RWPE2 (cell line): ENCODE measurements around the gene ALMS1.
A peak's percentile ranks its signal among the peaks of the same experiment; 100 is the strongest.

ENCODE experiments used
- ATAC-seq: fragments of 200-7000 bp; cut with Tn5 transposase; 3 replicates; pipeline ENCODE4 v1.9.1; 2021; ENCODE audit warnings: low read depth
- DNase-seq: peaks from one replicate; pipeline ENCODE4 v3.0.0-alpha.2; 2020; ENCODE audit warnings: low spot score
- H3K27ac ChIP-seq: fragments of 450-650 bp; 2 replicates; pipeline ENCODE4 v1.5.1; 2017; ENCODE audit warnings: mild to moderate bottlenecking; ENCODE audit not compliant: poor library complexity, severe bottlenecking
- H3K27me3 ChIP-seq: fragments of 250-450 bp; sonication (Bioruptor Pico); 2 replicates; pipeline ENCODE4 v1.5.1; 2021; ENCODE audit warnings: mild to moderate bottlenecking, moderate library complexity; ENCODE audit not compliant: insufficient read depth, poor library complexity, severe bottlenecking
- H3K36me3 ChIP-seq: fragments of 250-450 bp; sonication (Bioruptor Pico); 2 replicates; pipeline ENCODE4 v1.5.1; 2020; ENCODE audit warnings: low read depth, mild to moderate bottlenecking, moderate library complexity
- H3K4me1 ChIP-seq: fragments of 250-450 bp; sonication (Bioruptor Pico); 2 replicates; pipeline ENCODE4 v1.5.1; 2021; ENCODE audit warnings: mild to moderate bottlenecking, moderate library complexity; ENCODE audit not compliant: insufficient read depth, poor library complexity, severe bottlenecking
- H3K4me3 ChIP-seq: fragments of 250-450 bp; sonication (Bioruptor Pico); 2 replicates; pipeline ENCODE4 v1.5.1; 2021; ENCODE audit warnings: mild to moderate bottlenecking, moderate library complexity; ENCODE audit not compliant: severe bottlenecking
- H3K9me3 ChIP-seq: fragments of 250-450 bp; sonication (Bioruptor Pico); 2 replicates; pipeline ENCODE4 v1.5.1; 2021; ENCODE audit warnings: mild to moderate bottlenecking, moderate library complexity; ENCODE audit not compliant: severe bottlenecking
- CTCF ChIP-seq: fragments of 450-650 bp; IDR thresholded peaks from one replicate; pipeline ENCODE4 v1.5.1; 2017; ENCODE audit warnings: mild to moderate bottlenecking, moderate library complexity; ENCODE audit not compliant: poor library complexity, severe bottlenecking

Gene ALMS1

DNA sequence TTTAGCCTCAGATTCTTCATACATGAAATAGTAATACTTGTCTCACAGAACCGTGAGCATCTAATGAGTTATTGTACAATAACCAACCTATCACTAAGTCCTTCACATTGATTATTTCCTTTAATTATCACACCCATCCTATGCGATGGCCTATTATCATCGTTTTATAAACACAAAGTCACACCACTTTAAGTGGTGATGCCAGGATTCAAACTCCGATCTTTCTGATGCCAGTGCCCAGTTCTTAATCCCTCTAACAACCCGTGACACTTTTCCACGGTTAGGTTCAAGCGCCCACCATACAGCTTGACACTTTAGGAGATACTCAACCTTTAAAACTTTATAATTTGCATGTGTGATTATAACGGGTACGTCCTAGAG is 523 bp upstream of the ALMS1 start:
- DNase-seq: no peak
- H3K27me3 ChIP-seq: no peaks in the 10 kb centered on the region

DNA sequence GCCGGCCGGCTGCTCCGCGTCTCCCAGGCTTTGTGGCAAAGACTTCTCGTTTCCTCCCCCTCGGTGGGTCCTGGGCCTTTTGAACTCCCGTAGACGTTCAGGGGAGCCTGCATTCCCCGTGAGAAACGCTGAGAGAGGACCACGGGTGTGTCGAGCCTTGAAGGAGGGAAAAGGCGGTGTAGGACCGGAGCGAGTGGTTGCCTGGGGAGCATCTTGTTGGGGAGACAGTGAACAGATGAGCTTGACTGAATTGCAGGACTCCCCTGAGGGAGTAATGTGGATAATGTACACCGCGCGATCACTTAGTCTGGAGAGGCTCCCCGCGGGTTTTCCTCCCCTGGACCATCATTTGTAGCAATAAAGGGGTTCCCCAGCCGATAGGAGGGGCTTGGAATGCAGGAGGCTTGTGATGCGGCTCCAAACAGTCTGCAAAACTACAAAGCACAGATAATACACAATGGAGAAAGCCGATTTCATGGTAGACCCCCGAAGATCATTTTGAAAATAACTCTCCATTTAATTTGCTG is 769 bp downstream of the ALMS1 start:
- DNase-seq (no peak), ATAC-seq (peak; percentile 15)
- Histone ChIP-seq H3K36me3 (no peaks in the 10 kb centered on the region), H3K9me3 (no peaks in the 10 kb centered on the region), H3K27ac (peak overlapping the region; percentile 62), H3K4me3 (peak overlapping the region; percentile 55), H3K27me3 (no peaks in the 10 kb centered on the region), H3K4me1 (peaks cover 11% of the 10 kb centered on the region)
- no peak for TF ChIP-seq CTCF

More for the DNA sequence above, 523 bp upstream of the ALMS1 start:
- no peak for TF ChIP-seq CTCF
- Histone ChIP-seq H3K27ac (peak overlapping the region; percentile 62), H3K4me1 (peaks cover 11% of the 10 kb centered on the region), H3K4me3 (peak overlapping the region; percentile 55), H3K9me3 (no peaks in the 10 kb centered on the region), H3K36me3 (no peaks in the 10 kb centered on the region)
- no peak for ATAC-seq

DNA sequence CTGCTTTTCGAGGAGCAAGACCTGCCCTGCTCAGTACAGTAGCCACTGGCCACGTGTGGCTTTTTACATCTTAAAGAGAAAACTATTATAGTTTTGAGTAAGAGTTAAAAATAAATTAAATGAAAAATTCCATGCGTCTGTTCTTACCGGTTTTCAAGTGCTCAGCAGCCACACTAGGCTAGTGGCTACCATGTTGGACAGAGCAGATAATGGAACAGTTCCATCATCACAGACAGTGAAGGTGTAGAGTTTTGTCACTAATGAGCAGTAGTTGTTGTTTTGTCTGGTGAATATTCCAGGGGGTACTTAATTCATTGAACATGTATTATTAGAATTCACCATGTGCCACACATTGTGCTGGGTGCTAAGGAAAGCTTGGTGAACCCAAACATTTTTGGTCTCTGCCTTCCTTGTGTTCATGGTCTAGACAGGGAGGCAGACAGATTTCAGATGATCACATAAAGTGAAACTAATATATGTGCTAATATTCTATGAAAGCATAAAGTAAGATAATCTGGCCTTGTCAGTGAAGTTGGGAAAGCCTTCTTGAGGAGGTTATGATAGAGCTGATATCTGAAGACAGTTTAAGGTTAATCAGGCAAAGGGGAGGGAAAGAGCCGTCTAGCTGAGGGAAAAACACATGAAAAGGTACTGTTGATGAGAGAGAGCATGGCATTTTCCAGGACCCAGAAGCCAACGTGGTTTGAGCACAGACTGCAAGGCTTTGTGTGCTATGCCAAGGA is 1.4 kb downstream of the ALMS1 start:
- no peak for ATAC-seq

DNA sequence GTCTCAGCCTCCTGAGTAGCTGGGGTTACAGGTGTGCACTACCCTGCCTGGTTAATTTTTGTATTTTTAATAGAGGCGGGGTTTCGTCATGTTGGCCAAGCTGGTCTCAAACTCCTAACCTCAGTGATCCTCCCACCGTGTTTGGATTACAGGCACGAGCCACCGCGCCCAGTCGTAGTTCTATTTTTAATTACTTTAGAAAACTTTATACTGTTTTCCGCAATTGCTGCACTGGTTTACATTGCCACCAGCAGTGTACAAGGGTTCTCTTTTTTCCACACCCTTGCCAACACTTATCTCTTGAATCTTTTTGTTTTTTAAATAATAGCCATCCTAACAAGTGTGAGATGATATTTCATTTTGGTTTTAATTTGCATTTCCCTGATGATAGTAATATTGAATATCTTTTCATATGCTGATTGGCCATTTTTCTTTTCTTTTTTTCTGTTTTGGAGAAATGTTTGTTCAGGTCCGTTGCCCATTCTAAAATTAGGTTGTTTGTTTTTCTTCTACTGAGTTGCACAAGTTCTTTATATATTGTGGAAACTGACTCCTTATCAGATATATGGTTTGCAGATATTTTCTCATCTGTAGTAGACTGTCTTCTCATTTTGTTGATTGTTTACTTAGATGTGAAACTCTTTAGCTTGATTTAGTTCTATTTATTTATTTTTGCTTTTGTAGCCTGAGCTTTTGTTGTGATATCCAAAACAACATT is 16.9 kb downstream of the ALMS1 start:
- Histone ChIP-seq H3K9me3 (no peaks in the 10 kb centered on the region), H3K27ac (no peak overlapping the region), H3K27me3 (no peaks in the 10 kb centered on the region), H3K4me1 (no peaks in the 10 kb centered on the region), H3K36me3 (peaks cover 3% of the 10 kb centered on the region; the same call in 1 of the 2 replicates), H3K4me3 (no peak overlapping the region)
- no peak for TF ChIP-seq CTCF
- ATAC-seq (no peak), DNase-seq (no peak)

More for the DNA sequence above, 1.4 kb downstream of the ALMS1 start:
- no peak for TF ChIP-seq CTCF
- no peak for DNase-seq
- H3K36me3 ChIP-seq: no peaks in the 10 kb centered on the region
- peak overlapping the region; percentile 62 for H3K27ac ChIP-seq
- peak overlapping the region; percentile 55 for H3K4me3 ChIP-seq
- no peaks in the 10 kb centered on the region for H3K27me3 ChIP-seq
- H3K9me3 ChIP-seq: no peaks in the 10 kb centered on the region
- H3K4me1 ChIP-seq: peaks cover 11% of the 10 kb centered on the region
